ENCODE data around the gene USP32.

Gene USP32

DNA sequence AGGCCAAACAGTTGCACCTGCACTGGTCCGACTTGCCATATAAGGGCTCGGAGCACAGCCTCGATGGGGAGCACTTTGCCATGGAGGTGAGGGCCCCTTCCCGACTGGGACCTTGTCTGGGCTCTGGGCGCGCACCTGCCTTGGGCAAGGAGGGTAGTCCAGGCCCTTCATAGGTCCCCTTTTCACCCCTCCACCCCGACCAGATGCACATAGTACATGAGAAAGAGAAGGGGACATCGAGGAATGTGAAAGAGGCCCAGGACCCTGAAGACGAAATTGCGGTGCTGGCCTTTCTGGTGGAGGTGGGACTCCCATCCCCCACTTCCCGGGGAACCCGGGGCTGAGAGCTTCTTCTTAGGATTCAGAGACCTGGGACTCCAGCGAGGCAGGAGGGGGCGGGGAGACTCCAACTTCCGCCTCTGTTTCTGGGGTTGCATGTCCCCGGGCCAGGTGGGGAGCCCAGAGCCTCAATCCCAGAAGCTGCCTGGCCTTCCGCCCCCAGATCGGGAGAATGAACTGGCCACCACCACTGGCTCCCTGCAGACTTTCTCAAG is 234.4 kb downstream of the USP32 start:
- no peak for DNase-seq (ENCODE audit: low read depth in 2 of 3, low spot score in 1 of 3)

DNA sequence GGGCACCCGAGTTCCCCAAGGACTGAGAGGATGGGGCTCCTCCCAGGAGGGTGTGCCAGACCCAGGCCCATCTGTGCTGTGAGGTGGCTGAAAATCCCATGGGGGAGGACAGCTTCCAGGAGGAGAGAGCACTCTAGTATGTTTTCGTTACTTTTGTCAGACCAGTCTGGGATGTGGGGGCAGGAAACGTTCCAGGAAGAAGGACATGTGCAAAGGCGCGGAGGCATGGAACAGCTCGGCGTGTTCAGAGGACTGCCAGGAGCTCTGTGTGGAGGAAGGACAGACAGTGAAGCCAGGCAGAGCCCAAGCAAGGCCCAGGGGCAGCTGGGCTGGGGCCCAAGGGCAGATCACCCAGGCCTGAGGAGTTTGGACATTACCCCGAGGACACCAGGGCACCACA is 235.2 kb downstream of the USP32 start:
- DNase-seq (ENCODE audit: low read depth in 2 of 3, low spot score in 1 of 3): no peak

DNA sequence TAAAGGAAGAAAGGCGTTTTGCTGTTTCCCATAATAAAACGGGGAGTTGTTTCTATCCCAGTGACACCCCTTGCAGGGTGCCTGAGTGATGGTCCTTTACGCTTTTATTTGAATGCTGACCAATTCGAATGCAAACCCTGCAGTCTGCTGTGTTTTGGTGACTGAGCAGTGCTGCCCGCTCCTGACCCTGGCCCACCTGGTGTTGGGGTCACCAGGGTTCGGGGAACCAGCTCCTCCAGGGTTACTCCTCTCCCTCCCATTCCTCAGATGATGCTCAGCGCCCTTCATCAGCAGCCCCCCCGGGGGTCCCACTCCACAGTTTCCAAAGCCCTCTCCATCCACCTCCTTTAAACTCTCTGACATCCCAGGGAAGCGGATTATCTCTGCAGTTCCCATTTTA is 236.1 kb downstream of the USP32 start:
- DNase-seq (ENCODE audit: low read depth in 2 of 3, low spot score in 1 of 3): no peak

DNA sequence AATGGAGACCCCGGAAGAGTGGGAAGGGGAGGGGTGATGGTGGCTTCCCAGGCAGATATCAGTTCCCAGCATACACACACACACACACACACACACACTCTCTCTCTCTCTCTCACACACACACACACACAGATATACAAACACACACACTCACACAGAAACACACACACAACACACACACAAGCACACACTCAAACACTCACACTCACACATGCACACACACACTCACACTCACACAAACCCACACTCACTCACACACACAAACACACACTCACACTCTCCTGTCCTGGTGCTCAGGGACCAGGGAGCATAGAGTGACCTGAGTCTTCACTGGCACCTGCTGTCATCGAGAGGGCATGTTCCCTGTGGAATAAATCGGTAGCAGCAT is 236.5 kb downstream of the USP32 start:
- DNase-seq (ENCODE audit: low read depth in 2 of 3, low spot score in 1 of 3): no peak

DNA sequence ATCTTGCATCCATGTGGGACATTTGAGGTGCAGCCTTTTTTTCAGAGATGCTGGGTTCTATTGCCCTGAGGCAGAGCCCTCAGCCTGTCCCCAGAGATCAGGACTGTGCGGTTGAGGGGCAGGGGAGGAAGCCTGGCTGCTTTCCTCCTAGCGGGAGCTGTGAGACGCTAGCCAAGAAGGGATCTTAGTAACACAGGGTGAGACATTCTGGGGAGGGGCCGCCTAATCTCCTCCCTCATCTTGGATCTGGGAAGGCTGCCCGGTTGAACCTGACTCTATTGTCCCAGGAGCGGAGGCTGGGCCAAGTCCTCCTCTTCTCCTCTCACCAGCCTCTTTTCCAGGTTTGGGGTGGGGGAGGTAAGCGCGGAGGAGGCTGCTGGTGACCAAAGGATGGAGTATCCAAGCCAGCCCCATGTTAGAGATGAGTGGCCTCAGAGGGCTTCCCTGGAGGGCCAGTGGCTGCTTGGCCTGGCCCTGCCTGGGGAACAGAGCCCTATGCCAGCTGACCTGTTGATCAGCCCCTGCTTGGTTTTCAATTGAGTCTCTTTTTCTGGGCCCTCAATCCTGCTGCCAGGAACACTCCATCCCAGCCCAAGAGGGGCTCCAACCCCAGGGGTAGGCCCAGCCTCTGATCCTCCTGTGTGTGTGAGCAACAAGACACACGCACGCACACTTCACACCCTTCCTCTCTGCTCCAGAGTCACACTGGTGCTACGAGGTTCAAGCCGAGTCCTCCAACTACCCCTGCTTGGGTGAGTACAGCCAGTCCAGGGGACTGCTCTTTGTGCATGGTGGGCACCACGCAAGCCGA is 237.1 kb downstream of the USP32 start:
- no peak for DNase-seq (ENCODE audit: low read depth in 2 of 3, low spot score in 1 of 3)

DNA sequence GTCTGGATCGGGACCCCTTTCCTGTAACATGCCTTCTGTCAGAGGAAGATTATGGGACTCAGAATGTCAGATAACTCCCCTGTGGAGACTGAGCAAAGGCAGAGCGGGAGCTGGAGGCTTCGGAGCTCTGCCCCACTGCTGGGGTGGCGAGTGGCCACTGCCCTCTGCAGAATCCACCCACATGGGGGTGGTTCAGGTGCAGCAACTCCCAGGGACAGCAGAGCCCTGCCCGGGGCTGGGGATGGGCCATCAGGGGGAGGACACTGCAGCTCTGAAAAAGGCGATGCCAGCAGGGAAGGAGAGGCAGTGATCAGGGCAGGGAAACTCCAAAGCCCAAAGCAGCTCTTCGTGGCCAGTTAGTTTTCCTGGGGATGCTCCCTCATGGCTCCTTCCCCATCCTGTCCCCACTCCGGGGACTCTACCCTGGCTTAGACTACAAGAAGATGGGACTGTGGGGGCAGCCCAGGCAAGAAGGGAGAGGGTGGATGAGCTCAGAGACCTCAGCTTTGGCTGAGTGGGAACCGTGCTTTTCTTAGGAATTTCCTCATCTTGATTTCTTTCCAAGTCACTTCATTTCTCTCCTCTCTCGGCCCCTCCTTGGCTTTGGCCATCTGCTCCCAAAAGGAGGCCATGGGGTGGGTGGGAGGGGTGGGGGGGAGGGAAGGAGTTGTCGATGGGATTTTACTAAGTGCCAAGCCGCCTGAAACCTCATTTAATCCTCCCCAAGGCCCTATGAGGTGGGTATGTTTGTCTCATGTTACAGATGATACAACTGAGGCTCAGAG is 238.1 kb downstream of the USP32 start:
- no peak for DNase-seq (ENCODE audit: low read depth in 2 of 3, low spot score in 1 of 3)

DNA sequence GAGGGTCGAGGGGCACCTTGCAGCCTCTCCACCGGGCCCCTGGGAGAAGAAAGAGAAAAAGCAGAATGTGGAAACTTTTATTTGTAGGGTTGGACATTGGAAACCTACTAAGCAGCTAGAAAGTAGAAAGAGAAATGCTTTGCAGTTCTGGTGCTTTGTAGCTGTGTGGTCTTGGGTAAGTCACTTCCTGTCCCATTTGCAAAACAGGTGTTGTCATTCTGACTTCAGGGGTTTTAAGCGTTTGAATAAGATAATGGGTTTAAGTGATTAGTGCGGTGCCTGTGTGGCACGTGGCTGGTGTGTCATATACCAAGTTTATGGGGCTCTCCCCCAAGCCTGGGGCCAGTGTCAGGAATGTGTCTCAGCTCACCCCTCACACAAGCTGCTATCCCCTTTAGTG is 240.6 kb downstream of the USP32 start:
- DNase-seq (ENCODE audit: low read depth in 2 of 3, low spot score in 1 of 3): no peak

DNA sequence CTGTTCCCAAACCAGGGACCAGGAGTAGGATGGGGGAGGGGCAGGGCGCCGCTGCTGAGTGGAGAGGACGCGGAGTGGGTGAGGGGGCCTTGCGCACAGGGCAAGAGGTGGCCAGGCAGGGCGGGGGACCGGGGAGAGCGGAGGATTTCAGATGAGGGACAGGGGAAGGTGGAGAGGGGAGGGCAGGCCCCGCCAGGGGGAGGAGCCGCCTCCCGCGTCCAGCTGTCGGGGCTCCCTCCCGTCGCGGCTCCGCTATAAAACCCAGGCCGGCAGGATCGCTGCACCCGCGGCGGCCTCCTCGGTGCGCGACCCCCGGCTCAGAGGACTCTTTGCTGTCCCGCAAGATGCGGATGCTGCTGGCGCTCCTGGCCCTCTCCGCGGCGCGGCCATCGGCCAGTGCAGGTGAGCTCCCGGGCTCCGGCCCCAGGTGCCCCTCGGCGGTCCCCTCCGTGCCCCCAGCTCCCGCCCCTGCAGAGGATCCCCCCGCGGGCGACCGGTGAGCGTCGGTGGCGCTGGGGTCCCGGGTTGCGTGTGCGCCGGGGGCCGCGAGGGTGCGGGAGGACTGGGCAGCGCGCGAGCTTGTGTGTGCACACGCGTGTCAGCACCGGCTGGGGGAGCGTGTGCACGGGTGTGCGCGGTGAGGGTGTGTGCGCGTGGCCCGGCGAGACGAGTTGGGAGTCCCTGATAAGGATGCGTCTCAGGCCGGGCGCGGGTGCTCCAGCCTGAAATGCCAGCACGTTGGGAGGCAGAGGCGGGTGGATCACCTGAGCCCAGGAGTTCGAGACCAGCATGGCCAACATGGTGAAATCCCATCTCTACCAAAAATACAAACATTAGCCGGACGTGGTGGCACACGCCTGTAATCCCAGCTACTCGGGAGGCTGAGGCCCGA is 242.0 kb downstream of the USP32 start, which contains the start of gene CA4:
Gene CA4 (plus strand): TSS at position 283 of the 892 bp plus-strand sequence. CDS start 62 bp downstream, at position 345.
- DNase-seq (ENCODE audit: low read depth in 2 of 3, low spot score in 1 of 3): no peak

DNA sequence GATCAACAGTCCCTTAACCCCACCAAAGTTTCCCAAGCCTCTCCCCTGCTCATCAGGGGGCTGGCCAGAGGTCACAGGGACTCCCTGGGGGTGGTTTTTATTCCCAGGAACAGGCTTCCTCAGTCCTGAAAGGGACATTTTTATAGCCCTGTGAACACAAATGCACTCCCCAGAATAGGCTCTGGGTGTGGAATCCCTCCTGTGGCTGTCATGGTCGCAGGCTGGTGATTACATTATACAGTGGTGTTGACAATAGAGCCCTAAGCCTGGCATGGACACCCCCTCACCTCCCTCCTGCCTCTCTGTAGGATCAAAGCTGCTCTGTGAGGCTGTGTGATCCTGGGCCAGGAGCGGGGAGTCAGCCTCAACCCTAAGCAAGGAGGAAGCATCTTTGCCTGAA is 243.6 kb downstream of the USP32 start:
- no peak for DNase-seq (ENCODE audit: low read depth in 2 of 3, low spot score in 1 of 3)

DNA sequence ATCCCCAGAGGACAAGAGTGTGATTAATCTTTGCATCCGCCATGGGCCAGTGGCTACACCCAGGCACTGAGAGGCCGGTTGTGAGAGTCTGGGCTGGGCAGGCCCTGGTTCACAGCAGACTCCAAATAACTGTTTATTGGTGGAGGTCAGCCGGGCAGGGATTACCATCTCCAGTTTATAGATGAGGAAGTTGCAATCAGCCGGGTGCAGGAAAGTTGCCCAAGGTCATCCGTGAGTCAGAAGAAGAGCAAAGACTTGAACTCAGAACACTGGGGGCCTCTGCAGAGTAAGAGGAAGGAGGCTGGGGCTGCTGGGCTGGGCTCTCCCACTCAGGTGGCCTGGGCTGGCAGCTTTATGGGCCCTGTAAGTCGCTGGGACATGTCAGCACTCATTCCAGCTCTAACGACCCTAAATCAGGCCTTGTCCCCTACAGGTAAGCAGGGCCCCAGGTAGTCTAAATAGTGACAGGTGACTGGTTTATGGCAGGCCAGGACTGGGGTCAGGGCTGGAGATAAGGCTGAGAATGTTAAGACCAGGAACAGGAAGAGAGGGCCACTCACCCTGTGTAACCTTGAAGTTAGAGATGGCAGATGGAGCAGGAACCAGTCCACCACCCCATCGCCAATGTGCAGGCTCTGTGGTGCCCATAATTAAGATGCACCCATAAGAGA is 244.2 kb downstream of the USP32 start:
- DNase-seq (ENCODE audit: low read depth in 2 of 3, low spot score in 1 of 3): no peak

DNA sequence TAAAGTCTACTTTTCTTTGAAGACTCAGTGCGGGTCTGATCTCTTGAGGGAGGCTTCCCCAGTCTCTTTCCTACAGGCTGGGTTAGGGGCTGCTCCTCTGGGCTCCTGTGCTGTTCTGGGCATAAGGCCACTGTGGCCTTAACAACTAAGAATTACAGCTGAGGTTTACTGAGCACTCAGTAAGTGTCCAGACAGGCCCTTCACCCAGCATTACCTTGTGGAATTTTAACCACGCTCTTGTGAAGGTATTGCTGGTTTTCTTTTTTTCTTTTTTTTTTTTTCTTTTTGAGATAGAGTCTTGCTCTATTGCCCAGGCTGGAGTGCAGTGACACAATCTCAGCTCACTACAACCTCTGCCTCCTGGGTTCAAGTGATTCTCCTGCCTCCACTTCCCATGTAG is 245.7 kb downstream of the USP32 start:
- no peak for DNase-seq (ENCODE audit: low read depth in 2 of 3, low spot score in 1 of 3)

DNA sequence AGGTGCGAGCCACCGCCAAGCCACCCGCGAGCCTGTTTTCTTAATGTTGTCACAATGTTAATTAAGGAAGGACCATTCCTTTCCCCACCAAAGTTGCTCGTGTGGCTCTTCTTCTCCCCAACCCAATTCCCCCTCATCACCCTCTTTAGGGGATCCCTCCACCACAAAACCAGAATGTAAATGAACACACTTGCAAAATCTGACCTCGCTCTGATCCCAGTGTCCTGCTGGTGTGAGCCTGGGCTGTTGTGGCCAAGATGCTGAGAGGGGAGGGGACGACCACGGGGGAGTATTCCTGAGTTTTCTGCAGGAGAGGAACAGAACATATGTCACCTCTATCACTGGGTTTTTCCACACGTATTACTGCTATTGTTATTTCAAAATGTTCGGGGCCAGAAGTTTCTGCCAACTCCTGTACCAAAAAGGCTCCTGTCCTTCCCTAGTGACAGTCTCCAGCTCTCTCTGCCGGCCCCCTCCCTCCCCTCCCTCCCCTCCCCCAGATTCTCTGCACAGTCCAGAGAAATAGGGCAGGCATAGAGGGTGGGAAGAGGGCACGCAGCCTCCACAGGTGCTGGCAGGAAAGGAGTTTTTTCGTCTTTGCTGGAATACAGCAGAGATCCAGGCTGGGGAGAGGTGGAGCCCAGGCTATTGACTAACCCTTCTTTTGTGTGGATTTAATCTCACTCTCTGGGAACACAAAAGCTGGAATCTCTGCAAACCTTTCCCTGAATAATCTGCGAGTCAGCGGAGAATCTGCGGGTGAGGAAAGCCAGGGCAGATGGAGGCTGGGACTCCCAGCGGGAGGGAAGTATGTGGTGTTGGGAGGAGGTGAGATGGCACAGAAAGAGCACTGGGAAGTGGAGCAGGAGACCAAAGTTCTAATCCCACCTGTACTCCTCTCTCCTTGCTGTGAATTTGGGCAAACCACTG is 246.7 kb downstream of the USP32 start:
- no peak for DNase-seq (ENCODE audit: low read depth in 2 of 3, low spot score in 1 of 3)

DNA sequence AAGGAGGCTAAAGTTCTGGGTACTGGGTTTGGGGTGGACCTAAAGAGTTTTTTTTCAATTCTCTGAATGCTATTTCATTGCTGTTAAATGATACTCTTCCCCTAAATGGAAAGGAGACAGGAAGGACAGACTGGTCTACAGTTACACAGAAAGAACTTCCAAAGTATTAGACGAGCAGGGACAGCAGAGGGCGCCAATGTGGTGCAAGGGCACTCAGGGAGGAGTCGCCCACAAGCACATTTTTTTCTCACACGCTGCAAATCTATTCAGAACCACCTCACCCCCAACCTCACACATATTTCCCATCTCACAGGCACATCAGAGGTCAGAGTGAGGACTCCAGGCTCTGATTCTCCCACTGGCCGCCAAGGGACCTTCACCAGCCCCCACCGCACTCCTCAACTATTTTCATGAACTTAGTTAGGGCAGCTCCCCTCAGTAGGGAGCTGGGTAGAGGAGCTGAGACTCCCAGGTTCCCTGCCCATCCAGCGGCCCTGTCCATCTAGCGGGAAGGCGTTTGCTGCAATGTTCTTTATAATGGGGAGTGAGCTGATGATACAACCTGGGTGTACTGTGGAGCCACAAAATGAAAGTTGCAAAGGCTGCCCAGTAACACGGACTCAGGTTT is 248.9 kb downstream of the USP32 start:
- peak; percentile 64 to 81 (median 75) for DNase-seq (ENCODE audit: low read depth in 2 of 3, low spot score in 1 of 3)

DNA sequence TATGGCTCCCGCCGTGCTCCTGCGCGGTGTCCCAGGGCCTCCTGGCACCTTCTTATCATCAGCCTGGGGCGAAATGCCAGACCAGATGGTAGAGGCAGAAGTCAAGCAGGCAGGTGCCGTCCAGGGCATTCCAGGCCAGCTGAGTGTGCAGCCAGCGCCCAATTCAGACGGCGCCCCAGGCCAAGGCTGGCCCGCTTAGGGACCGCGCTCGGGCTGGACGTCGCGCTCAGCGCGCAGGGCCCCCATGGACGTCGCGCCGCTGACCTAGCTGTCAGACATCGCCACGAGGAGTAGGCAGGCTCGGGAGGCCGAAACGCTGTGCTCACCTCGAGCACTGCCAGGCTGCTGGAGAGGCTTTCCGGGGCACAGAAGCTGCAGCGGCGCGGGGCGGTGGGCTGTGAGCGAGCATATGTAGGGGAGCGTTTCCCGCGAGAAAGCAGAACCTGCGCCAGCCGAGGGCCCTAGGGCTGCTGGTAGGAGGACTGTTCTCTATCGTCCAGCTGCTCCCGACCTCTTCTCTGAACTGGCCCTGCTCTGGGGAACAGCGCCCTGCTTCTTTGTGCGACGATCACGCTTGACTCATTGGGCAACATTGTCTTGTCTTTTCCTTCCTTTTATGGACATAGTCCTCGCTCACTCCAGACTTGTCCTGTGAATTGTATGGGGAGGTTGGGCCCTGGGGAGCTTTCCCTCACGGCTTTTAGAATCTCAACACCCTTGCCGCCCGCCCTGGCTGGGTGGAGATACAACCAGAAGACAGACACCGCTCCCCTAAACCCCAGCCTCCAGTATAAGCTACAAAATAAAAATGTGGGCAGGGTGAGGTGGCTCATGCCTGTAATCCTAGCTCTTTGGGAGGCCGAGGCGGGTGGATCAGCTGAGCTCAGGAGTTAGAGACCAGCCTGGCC is 250.6 kb downstream of the USP32 start:
- no peak for DNase-seq (ENCODE audit: low read depth in 2 of 3, low spot score in 1 of 3)

DNA sequence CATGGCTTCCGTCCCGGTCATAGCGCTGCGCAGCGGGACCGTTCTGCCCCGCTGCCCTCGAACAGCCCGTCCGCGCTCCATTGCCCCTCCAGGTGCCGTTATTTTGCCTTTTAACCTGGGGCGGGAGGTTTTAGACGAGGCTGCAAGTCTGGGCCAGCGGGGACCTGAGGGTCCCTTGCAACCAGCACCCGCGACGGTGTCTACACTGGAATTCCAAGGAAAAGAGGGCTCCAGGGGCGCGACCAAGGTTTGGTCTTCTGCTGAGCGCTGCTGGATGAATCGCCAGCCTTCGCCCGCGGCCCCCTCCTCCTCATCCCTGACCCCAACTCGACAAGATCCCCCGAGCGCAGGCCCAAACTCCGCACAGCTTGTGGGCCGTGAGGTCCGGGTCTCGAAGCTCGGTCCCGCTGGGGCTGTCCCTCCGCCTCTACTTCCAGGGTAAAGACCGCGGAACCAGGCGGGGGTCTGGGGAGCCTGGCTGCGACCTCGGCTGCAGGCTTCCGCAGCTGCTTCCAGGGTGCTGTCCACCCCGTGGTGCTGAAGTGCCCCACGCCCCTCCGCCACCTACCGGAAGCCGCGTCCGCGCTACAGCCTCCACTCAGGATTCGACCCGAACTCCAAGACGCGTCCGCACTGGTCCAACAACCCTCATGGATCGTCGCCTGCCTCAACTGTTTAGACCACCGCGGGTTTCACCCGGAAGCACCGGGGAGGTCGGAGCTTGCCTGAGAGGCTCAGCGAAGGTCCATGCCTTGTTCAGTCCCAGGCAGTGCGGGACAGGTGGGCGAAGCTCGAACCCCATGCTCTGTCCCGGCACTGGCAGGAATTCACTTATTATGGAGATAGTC is 252.3 kb downstream of the USP32 start:
- peak; percentile 13 to 53 (median 49) for DNase-seq (ENCODE audit: low read depth in 2 of 3, low spot score in 1 of 3)

DNA sequence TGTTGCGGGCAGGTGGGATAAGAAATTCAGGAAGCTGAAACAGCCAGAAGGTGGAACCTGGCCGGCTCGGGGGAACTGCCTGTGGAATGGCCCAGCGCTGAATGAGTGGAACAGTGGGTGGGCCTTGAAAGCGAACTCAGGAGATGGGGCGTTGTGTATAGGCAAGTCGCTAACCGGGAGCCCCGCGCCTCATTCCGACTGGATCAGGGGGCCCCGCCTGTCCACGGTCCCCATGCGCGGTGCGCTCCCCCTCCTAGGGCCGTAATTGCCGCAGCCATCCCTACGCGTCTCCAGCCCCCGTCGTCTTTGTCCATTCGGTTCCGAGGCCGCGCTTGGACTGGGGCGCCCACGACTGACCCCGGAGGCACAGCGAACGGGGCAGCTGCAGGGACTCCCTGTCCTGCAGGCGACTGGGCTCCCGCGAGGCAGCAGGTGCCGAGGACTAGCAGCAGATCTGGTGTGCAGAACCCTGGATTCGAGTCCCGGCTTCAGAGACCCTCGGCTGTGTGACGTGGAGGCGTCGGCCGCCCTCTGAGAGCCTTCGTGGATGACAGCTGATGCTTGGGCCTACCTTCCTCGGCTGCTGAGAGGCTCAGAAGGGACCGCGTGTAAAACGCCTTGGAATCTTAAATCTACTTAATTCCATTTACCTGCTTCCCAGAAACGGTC is 253.0 kb downstream of the USP32 start:
- DNase-seq (ENCODE audit: low read depth in 2 of 3, low spot score in 1 of 3): no peak

DNA sequence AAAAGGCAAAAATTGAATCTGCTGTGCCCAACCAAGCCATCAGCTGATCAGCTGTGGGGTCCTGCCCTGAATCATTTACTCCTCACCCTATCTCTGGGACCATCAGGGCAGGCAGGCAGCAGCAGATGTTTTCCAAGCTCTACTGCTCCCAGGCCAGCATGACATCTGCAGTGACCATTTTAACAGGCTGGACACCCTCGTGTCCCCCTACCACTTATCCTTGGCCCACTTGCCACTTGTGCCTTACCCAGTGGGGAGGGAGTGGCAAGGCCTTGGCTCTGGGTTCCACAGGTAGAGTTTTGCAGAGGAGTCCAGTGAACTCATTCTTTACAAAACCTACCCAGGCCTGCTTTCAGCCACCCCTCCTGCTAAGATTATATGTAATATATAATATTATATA is 254.2 kb downstream of the USP32 start:
- DNase-seq (ENCODE audit: low read depth in 2 of 3, low spot score in 1 of 3): no peak
